Fibroblast of lung (primary cell): Measurements from ENCODE around the gene PDE8B. TPM values are rescaled to one million over a fixed set of nuclear protein-coding genes. Genes with fewer than 3 reads are reported as not detected.
A peak's percentile ranks its signal among the peaks of the same experiment; 100 is the strongest.

Experiments used
- DNase-seq, 2 donors: peaks; one replicate each; pipeline versions ENCODE4 v3.0.0 to v3.0.0-alpha.2; 2010; ENCODE audit warnings: low read depth in 2 of 2
- H2AFZ ChIP-seq: 2 replicates; pipeline ENCODE4 v1.5.1; 2012; ENCODE audit warnings: low read length, control low read depth, inconsistent platforms
- H3K27ac ChIP-seq: 2 replicates; pipeline ENCODE4 v1.5.1; 2011; ENCODE audit warnings: low read length, control low read depth; ENCODE audit not compliant: insufficient read depth
- H3K27me3 ChIP-seq: 2 replicates; pipeline ENCODE4 v1.5.1; 2011; ENCODE audit warnings: mild to moderate bottlenecking, low read length; ENCODE audit not compliant: control insufficient read depth, insufficient read depth
- H3K36me3 ChIP-seq: 2 replicates; pipeline ENCODE4 v1.5.1; 2011; ENCODE audit warnings: low read length; ENCODE audit not compliant: control insufficient read depth, insufficient read depth
- H3K4me1 ChIP-seq: 2 replicates; pipeline ENCODE4 v1.5.1; 2011; ENCODE audit warnings: low read length; ENCODE audit not compliant: control insufficient read depth, insufficient read depth; ENCODE audit errors: extremely low read depth
- H3K4me2 ChIP-seq: 2 replicates; pipeline ENCODE4 v1.5.1; 2011; ENCODE audit warnings: low read length, control low read depth; ENCODE audit not compliant: insufficient read depth; ENCODE audit errors: extremely low read depth
- H3K4me3 ChIP-seq, 4 experiments: fragments of 200-600 bp in 1 of 4; sonication (generic) in 1 of 4; replicated peaks in 1 of 4; 2 replicates each; pipeline ENCODE4 v1.5.1; 2011 to 2016; ENCODE audit warnings: low read length in 4 of 4, low read depth in 3 of 4, mild to moderate bottlenecking in 3 of 4, control low read depth in 2 of 4, inconsistent platforms in 1 of 4, mixed read lengths in 1 of 4; ENCODE audit not compliant: insufficient read depth in 1 of 4; ENCODE audit errors: control extremely low read depth in 1 of 4
- H3K79me2 ChIP-seq: 2 replicates; pipeline ENCODE4 v1.5.1; 2012; ENCODE audit warnings: mild to moderate bottlenecking, low read length, inconsistent platforms; ENCODE audit not compliant: control insufficient read depth, insufficient read depth
- H3K9ac ChIP-seq: 2 replicates; pipeline ENCODE4 v1.5.1; 2011; ENCODE audit warnings: mild to moderate bottlenecking, low read length, control low read depth; ENCODE audit not compliant: insufficient read depth
- H3K9me3 ChIP-seq: 2 replicates; pipeline ENCODE4 v1.5.1; 2012; ENCODE audit warnings: low read depth, low read length; ENCODE audit not compliant: control insufficient read depth, insufficient read depth
- H4K20me1 ChIP-seq: 2 replicates; pipeline ENCODE4 v1.5.1; 2011; ENCODE audit warnings: low read length; ENCODE audit not compliant: control insufficient read depth, insufficient read depth; ENCODE audit errors: extremely low read depth
- EZH2 ChIP-seq: IDR thresholded peaks from 2 replicates; pipeline ENCODE4 v1.5.1; 2012; ENCODE audit warnings: low read length, control low read depth, mild to moderate bottlenecking; ENCODE audit errors: missing control alignments
- polyA plus RNA-seq, 2 donors: library from polyadenylated mRNA; depleted of rRNA in 1 of 2; stranded (reverse) in 1 of 2; unstranded in 1 of 2; fragments of >200 nt; gene quantifications; 2 replicates each; pipeline ENCODE4 v1.2.1, GENCODE V29; 2011 to 2012; ENCODE audit warnings: missing spikeins in 1 of 2
- total RNA-seq: library from RNA; depleted of rRNA; stranded (reverse); fragments of >200 nt; gene quantifications from 2 replicates; pipeline ENCODE4 v1.2.1, GENCODE V29; 2014
- TF ChIP-seq, protein P1 (sequence below), 2 donors: IDR thresholded peaks in 1 of 2; conservative IDR thresholded peaks in 1 of 2; 1 replicate in 1 of 2; 2 replicates in 1 of 2; pipeline ENCODE4 v1.5.1; 2011 to 2012; ENCODE audit warnings: low read length in 2 of 2, control low read depth in 1 of 2, inconsistent platforms in 1 of 2, low read depth in 1 of 2, mild to moderate bottlenecking in 1 of 2

PDE8B gene
- total and polyA plus RNA-seq, 2 donors (not counting 1 experiment from before 2014, with no cell fraction given): 0.17 to 0.18 TPM

DNA sequence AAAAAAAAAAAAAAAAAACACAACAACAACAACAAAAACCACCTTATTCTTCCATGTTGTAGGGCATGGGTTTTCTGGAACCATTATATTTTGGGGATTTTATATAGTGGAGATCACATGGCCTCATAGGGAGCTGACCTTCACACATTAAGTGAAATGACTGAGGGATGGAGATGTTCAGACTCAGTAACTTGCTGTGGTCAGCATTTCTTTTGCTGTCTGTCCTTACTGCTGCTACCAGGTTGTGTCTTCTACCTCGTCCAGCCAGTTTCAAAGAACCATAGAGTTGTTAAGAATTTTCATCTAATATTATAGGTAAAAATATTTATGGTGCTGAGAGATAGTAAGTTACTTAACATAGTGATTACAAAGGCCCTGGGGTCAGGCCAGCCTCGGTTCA lies 107.6 kb downstream of the PDE8B start:
- no peak for DNase-seq
- no peak overlapping the region for H3K27ac ChIP-seq
- H3K9me3 ChIP-seq: no peaks in the 10 kb centered on the region
- no peaks in the 10 kb centered on the region for H3K79me2 ChIP-seq
- H2AFZ ChIP-seq: no peak overlapping the region
- H4K20me1 ChIP-seq: no peaks in the 10 kb centered on the region
- TF ChIP-seq, protein P1, sequence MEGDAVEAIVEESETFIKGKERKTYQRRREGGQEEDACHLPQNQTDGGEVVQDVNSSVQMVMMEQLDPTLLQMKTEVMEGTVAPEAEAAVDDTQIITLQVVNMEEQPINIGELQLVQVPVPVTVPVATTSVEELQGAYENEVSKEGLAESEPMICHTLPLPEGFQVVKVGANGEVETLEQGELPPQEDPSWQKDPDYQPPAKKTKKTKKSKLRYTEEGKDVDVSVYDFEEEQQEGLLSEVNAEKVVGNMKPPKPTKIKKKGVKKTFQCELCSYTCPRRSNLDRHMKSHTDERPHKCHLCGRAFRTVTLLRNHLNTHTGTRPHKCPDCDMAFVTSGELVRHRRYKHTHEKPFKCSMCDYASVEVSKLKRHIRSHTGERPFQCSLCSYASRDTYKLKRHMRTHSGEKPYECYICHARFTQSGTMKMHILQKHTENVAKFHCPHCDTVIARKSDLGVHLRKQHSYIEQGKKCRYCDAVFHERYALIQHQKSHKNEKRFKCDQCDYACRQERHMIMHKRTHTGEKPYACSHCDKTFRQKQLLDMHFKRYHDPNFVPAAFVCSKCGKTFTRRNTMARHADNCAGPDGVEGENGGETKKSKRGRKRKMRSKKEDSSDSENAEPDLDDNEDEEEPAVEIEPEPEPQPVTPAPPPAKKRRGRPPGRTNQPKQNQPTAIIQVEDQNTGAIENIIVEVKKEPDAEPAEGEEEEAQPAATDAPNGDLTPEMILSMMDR (conservative IDR thresholded peaks at IDR 0.05 in 1 of 2, IDR thresholded peaks at IDR 0.05 in 1 of 2; ENCODE audit: low read depth in 1 of 2, low read length in 2 of 2): no peak
- TF ChIP-seq EZH2: no peak
- H3K27me3 ChIP-seq: no peaks in the 10 kb centered on the region
- no peak overlapping the region for H3K4me3 ChIP-seq
- H3K4me2 ChIP-seq: no peak overlapping the region
- no peak overlapping the region for H3K9ac ChIP-seq
- peaks cover 2% of the 10 kb centered on the region for H3K4me1 ChIP-seq
- no peaks in the 10 kb centered on the region for H3K36me3 ChIP-seq

DNA sequence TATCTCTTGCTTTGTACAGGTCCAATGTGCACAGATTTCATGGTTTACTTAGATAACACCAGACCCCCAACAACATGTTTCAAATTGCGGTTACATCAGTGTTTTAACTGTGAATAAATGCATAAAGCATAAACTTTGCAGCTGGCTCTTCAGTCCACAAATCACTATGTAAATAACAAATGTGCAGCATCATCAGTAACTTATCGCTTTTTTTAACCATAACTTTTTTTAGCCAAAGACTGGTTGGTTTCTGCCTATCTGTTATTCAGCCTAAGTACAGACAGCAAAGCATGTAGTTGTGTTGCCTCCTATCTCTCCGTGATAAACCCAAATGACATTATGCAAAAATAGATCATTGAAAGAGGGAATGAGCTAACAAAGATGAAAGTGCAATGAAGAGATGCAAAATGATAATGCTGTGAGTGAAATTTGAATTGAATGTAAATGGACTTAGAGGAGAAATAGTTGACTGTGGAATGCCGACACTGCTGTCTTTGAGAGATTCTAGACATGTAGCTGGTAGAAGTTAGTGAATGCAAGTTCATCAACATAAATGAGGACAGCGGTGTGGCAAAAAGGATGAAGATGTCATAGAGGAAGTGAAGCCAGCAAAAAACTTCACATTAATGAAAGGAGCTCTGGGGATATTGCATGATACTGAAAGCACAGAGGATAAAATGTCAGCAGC lies 108.8 kb downstream of the PDE8B start:
- no peaks in the 10 kb centered on the region for H3K9me3 ChIP-seq
- no peak overlapping the region for H3K4me2 ChIP-seq
- H3K4me1 ChIP-seq: peaks cover 2% of the 10 kb centered on the region
- no peaks in the 10 kb centered on the region for H3K36me3 ChIP-seq
- no peaks in the 10 kb centered on the region for H4K20me1 ChIP-seq
- TF ChIP-seq, protein P1 (conservative IDR thresholded peaks at IDR 0.05 in 1 of 2, IDR thresholded peaks at IDR 0.05 in 1 of 2; ENCODE audit: low read depth in 1 of 2, low read length in 2 of 2): no peak
- TF ChIP-seq EZH2: no peak
- no peaks in the 10 kb centered on the region for H3K79me2 ChIP-seq
- H2AFZ ChIP-seq: no peak overlapping the region
- H3K27me3 ChIP-seq: no peaks in the 10 kb centered on the region
- DNase-seq: peak in 1 of 2 donors; percentile 5
- no peak overlapping the region for H3K4me3 ChIP-seq
- H3K27ac ChIP-seq: no peak overlapping the region
- H3K9ac ChIP-seq: no peak overlapping the region

DNA sequence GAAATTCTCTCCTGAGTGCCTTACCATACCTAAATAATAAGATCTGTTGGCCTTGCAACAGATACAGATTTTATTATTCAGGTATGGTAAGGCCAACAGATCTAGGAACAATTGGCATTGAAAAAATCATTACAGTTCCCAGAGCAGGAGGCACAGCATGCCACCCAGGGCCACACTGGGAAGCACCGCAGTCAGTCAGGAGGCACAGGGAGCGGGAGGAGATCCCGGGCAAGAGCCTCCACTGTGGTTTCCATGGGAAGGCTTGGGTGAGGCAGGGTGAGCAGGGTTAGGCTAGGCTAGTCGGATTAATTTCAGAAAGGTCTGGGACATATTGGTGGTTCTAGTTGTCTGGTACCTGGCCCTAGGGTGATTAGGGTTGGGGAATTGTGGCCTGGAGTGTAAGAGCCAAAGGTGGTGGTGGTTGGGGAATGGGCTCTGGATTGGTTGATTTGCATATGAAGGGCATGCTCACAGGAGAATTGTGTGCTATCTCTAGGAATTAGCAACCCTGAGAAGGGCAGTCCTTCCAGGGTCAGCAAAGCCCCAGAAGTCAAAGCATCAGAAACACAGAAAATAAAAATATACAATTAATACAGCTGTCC lies 111.4 kb downstream of the PDE8B start:
- Histone ChIP-seq H3K27me3 (no peaks in the 10 kb centered on the region), H2AFZ (no peak overlapping the region), H3K79me2 (no peaks in the 10 kb centered on the region), H3K4me1 (peaks cover 2% of the 10 kb centered on the region), H3K9me3 (no peaks in the 10 kb centered on the region), H3K9ac (no peak overlapping the region), H3K4me2 (no peak overlapping the region), H3K4me3 (no peak overlapping the region), H4K20me1 (no peaks in the 10 kb centered on the region), H3K27ac (no peak overlapping the region), H3K36me3 (no peaks in the 10 kb centered on the region)
- no peak for DNase-seq
- no peak for TF ChIP-seq EZH2
- TF ChIP-seq, protein P1 (conservative IDR thresholded peaks at IDR 0.05 in 1 of 2, IDR thresholded peaks at IDR 0.05 in 1 of 2; ENCODE audit: low read depth in 1 of 2, low read length in 2 of 2): no peak
